ENCODE results near the gene ZNF787.

The ZNF787 gene

DNA sequence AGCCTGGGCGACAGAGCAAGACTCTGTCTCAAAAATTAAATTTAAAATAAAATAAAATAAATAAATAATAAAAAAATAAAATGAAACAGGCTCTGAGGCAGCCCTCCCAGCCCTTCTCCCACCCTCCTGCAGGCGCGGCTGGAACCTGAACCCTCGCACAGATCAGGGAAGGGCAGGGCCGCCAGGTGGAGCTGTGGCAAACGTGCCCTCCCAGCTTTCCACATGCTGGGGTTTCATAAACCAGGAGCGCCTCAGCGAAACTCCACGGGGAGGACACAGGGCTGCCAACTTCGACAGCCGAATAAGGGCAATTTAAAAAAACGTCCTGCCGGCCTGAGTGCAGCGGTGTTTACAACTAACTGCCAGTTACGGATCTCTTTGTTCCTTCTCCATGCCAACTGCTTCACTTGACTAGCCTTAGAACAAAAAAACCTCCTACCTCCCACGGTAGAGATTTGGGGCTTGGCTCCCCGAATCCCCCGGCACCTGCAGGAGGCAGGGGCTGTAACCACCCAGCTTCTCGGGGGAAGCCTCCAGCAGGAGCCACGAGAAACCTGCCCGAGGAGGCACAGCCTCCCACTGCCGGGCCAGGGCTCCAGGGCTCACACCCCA is 15.9 kb downstream of the ZNF787 start:
- H3K9me3 ChIP-seq (ENCODE audit: low read length), result no peaks in the 10 kb centered on the region
- no peaks in the 10 kb centered on the region for H3F3A ChIP-seq (ENCODE audit: insufficient read depth, low read length)
- TF ChIP-seq EZH2 (IDR thresholded peaks at IDR 0.05; ENCODE audit: borderline replicate concordance, low read length), result no peak
- TF ChIP-seq, protein P1, sequence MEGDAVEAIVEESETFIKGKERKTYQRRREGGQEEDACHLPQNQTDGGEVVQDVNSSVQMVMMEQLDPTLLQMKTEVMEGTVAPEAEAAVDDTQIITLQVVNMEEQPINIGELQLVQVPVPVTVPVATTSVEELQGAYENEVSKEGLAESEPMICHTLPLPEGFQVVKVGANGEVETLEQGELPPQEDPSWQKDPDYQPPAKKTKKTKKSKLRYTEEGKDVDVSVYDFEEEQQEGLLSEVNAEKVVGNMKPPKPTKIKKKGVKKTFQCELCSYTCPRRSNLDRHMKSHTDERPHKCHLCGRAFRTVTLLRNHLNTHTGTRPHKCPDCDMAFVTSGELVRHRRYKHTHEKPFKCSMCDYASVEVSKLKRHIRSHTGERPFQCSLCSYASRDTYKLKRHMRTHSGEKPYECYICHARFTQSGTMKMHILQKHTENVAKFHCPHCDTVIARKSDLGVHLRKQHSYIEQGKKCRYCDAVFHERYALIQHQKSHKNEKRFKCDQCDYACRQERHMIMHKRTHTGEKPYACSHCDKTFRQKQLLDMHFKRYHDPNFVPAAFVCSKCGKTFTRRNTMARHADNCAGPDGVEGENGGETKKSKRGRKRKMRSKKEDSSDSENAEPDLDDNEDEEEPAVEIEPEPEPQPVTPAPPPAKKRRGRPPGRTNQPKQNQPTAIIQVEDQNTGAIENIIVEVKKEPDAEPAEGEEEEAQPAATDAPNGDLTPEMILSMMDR (IDR thresholded peaks at IDR 0.05; ENCODE audit: low read length), result peak; percentile 65
- peak overlapping the region; percentile 13 for H3K4me2 ChIP-seq (ENCODE audit: low read length)
- peaks cover 8% of the 10 kb centered on the region for H3K4me1 ChIP-seq (ENCODE audit: insufficient read depth, low read length, severe bottlenecking)
- no peaks in the 10 kb centered on the region for H3K9me2 ChIP-seq (ENCODE audit: low read depth, low read length)
- H3K9ac ChIP-seq (ENCODE audit: low read length), result no peak overlapping the region; the same call in 1 of the 2 replicates
- H4K20me1 ChIP-seq (ENCODE audit: insufficient read depth, low read length), result no peaks in the 10 kb centered on the region
- peaks cover 5% of the 10 kb centered on the region; the same call in 1 of the 2 replicates for H3K79me2 ChIP-seq (ENCODE audit: insufficient read depth, low read length)
- H3K4me3 ChIP-seq (ENCODE audit: low read depth, low read length, poor library complexity, severe bottlenecking), result no peak overlapping the region
- H2AFZ ChIP-seq (ENCODE audit: low read length), result no peak overlapping the region
- H3K27ac ChIP-seq (ENCODE audit: low read depth, low read length, poor library complexity, severe bottlenecking), result peak overlapping the region; percentile 53
- no peaks in the 10 kb centered on the region for H3K27me3 ChIP-seq (ENCODE audit: insufficient read depth, low read length)
- H3K36me3 ChIP-seq (ENCODE audit: insufficient read depth, low read length), result peaks cover 15% of the 10 kb centered on the region

DNA sequence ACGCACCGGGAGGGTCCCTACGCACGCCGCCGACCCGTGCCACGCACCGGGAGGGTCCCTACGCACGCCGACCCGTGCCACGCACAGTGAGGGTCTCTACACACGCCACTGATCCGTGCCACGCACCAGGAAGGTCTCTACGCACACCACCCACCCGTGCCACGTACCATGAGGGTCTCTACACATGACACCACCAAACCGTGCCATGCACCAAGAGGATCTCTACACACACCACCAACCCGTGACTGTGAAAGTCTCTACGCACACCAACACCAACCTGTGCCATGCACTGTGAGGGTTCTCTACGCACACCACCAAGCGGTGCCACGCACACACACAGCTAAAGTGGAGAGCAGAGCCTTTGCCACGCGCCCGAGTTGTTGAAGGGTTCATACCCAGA is 16.7 kb downstream of the ZNF787 start:
- H3K9me2 ChIP-seq (ENCODE audit: low read depth, low read length), result no peaks in the 10 kb centered on the region
- peaks cover 5% of the 10 kb centered on the region; the same call in 1 of the 2 replicates for H3K79me2 ChIP-seq (ENCODE audit: insufficient read depth, low read length)
- H3K27ac ChIP-seq (ENCODE audit: low read depth, low read length, poor library complexity, severe bottlenecking), result no peak overlapping the region
- TF ChIP-seq, protein P1 (IDR thresholded peaks at IDR 0.05; ENCODE audit: low read length), result no peak
- no peak for TF ChIP-seq EZH2 (IDR thresholded peaks at IDR 0.05; ENCODE audit: borderline replicate concordance, low read length)
- H3K4me1 ChIP-seq (ENCODE audit: insufficient read depth, low read length, severe bottlenecking), result peaks cover 6% of the 10 kb centered on the region
- H4K20me1 ChIP-seq (ENCODE audit: insufficient read depth, low read length), result no peaks in the 10 kb centered on the region
- no peak overlapping the region for H3K9ac ChIP-seq (ENCODE audit: low read length)
- no peaks in the 10 kb centered on the region for H3F3A ChIP-seq (ENCODE audit: insufficient read depth, low read length)
- H2AFZ ChIP-seq (ENCODE audit: low read length), result no peak overlapping the region
- no peak overlapping the region for H3K4me2 ChIP-seq (ENCODE audit: low read length)
- H3K9me3 ChIP-seq (ENCODE audit: low read length), result no peaks in the 10 kb centered on the region
- peaks cover 15% of the 10 kb centered on the region for H3K36me3 ChIP-seq (ENCODE audit: insufficient read depth, low read length)
- no peak overlapping the region for H3K4me3 ChIP-seq (ENCODE audit: low read depth, low read length, poor library complexity, severe bottlenecking)
- H3K27me3 ChIP-seq (ENCODE audit: insufficient read depth, low read length), result no peaks in the 10 kb centered on the region

DNA sequence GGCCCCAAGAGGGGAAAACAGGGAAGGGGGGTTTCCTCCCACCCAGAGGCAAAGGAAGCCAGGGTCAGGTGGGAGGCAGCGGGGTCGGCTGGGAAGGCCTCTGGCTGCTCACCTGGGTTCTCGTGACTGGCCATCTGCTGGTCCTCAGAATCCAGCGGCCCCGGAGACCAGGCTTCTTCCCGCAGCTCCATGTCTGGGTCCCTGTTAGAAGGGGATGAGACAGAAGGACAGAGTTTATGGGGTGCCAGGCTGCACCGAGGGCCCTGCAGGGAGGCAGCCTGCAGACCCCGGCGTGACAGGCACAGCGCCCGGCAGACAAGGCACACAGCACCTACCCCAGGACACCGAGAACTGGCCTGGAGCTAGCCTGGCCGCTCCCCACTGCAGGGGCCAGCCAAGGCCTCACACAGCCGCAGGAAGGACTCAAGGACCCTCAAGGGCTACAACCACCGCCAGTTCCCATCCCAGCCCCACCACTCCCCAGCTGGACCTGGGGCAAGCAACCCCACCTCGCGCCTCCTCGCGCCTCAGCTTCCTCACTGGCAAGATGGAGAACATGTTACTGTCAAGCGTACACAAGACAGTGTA is 18.0 kb downstream of the ZNF787 start:
- H3K4me1 ChIP-seq (ENCODE audit: insufficient read depth, low read length, severe bottlenecking), result peaks cover 6% of the 10 kb centered on the region
- no peaks in the 10 kb centered on the region for H4K20me1 ChIP-seq (ENCODE audit: insufficient read depth, low read length)
- no peaks in the 10 kb centered on the region for H3K9me2 ChIP-seq (ENCODE audit: low read depth, low read length)
- no peaks in the 10 kb centered on the region for H3K9me3 ChIP-seq (ENCODE audit: low read length)
- peaks cover 19% of the 10 kb centered on the region for H3K36me3 ChIP-seq (ENCODE audit: insufficient read depth, low read length)
- no peak overlapping the region for H3K27ac ChIP-seq (ENCODE audit: low read depth, low read length, poor library complexity, severe bottlenecking)
- H3K27me3 ChIP-seq (ENCODE audit: insufficient read depth, low read length), result no peaks in the 10 kb centered on the region
- TF ChIP-seq EZH2 (IDR thresholded peaks at IDR 0.05; ENCODE audit: borderline replicate concordance, low read length), result no peak
- TF ChIP-seq, protein P1 (IDR thresholded peaks at IDR 0.05; ENCODE audit: low read length), result no peak
- peaks cover 5% of the 10 kb centered on the region; the same call in 1 of the 2 replicates for H3K79me2 ChIP-seq (ENCODE audit: insufficient read depth, low read length)
- no peak overlapping the region for H3K9ac ChIP-seq (ENCODE audit: low read length)
- H3K4me2 ChIP-seq (ENCODE audit: low read length), result no peak overlapping the region
- no peak overlapping the region for H3K4me3 ChIP-seq (ENCODE audit: low read depth, low read length, poor library complexity, severe bottlenecking)
- no peaks in the 10 kb centered on the region for H3F3A ChIP-seq (ENCODE audit: insufficient read depth, low read length)
- no peak overlapping the region for H2AFZ ChIP-seq (ENCODE audit: low read length)

All from OCI-LY1 (cell line).